ENCODE measurements around the gene MARK2. TPM values are rescaled to one million over a fixed set of nuclear protein-coding genes. Genes with fewer than 3 reads are reported as not detected.

MARK2 gene
- total RNA-seq, 1 experiment from 2014 or later, result 39.8 TPM

- H3K4me2 ChIP-seq (ENCODE audit: low read length), result no peak overlapping the region
- H3K9ac ChIP-seq (ENCODE audit: low read length), result no peak overlapping the region
- ChIA-PET CTCF (no interaction called here), POLR2A (no interaction called here), RAD21 (ENCODE audit: low non-redundant PET in 1 of 2, low total read pairs in 2 of 2, uncharacterized antibody in 2 of 2, unreplicated experiment in 2 of 2) (no interaction called here)
- no peaks in the 10 kb centered on the region for H3K27me3 ChIP-seq (ENCODE audit: insufficient read depth, low read length)
- H3K79me2 ChIP-seq (ENCODE audit: insufficient read depth, low read length), result peaks cover 82% of the 10 kb centered on the region
- no peaks in the 10 kb centered on the region for H3K4me1 ChIP-seq (ENCODE audit: control insufficient read depth in 1 of 2, insufficient read depth in 2 of 2, low read length in 2 of 2)
- intact Hi-C loops (cut with micrococcal nuclease), result no loop called here
- no peak for ATAC-seq
- H3K36me3 ChIP-seq (ENCODE audit: control insufficient read depth in 1 of 2, insufficient read depth in 2 of 2, low read length in 2 of 2), result no peaks in the 10 kb centered on the region; a peak in 1 of 4 replicates
- no peaks in the 10 kb centered on the region for H4K20me1 ChIP-seq (ENCODE audit: insufficient read depth)
- no peak for TF ChIP-seq JUND (IDR thresholded peaks at IDR 0.05)
- no peak for TF ChIP-seq TCF7L2 (IDR thresholded peaks at IDR 0.05; ENCODE audit: borderline replicate concordance, extremely low read depth, insufficient read depth, insufficient read length)
- TF ChIP-seq SP1 (IDR thresholded peaks at IDR 0.05; ENCODE audit: low read depth), result no peak
- no peak for TF ChIP-seq ATF3 (IDR thresholded peaks at IDR 0.05)
- TF ChIP-seq EZH2 (IDR thresholded peaks at IDR 0.05), result no peak
- TF ChIP-seq ZFX (IDR thresholded peaks at IDR 0.05), result no peak
- TF ChIP-seq POLR2AphosphoS5 (IDR thresholded peaks at IDR 0.05; ENCODE audit: low read depth, low read length), result no peak
- TF ChIP-seq ELF1 (IDR thresholded peaks at IDR 0.05; ENCODE audit: borderline replicate concordance, low read depth), result no peak
- no peak for TF ChIP-seq POLR2A (IDR thresholded peaks at IDR 0.05; ENCODE audit: borderline replicate concordance, extremely low read depth, insufficient read depth, insufficient read length)
- TF ChIP-seq RAD21 (IDR thresholded peaks at IDR 0.05; ENCODE audit: low read depth), result no peak
- no peak for TF ChIP-seq FOSL1 (IDR thresholded peaks at IDR 0.05; ENCODE audit: low read depth)
- TF ChIP-seq EGR1 (IDR thresholded peaks at IDR 0.05; ENCODE audit: low read depth), result no peak
- TF ChIP-seq SIN3A (IDR thresholded peaks at IDR 0.05; ENCODE audit: low read depth), result no peak
- no peak for TF ChIP-seq CBX3 (IDR thresholded peaks at IDR 0.05; ENCODE audit: low read depth)
- TF ChIP-seq YY1 (IDR thresholded peaks at IDR 0.05; ENCODE audit: extremely low read depth, insufficient replicate concordance, low read depth, low read length), result no peak
- BruUV-seq (replicated peaks), result no TSS peak
- no peak overlapping the region for H3K4me3 ChIP-seq (replicated peaks in 1 of 2; ENCODE audit: low read depth in 1 of 2, low read length in 2 of 2)
- DNase-seq (ENCODE audit: low read depth, low spot score), result no peak
- H2AFZ ChIP-seq (ENCODE audit: low read depth, low read length, poor library complexity, severe bottlenecking), result no peak overlapping the region
- H3K9me3 ChIP-seq (ENCODE audit: control insufficient read depth in 1 of 2, insufficient read depth in 1 of 2, low read depth in 1 of 2, low read length in 2 of 2), result no peaks in the 10 kb centered on the region
- no peaks in the 10 kb centered on the region for H3K9me2 ChIP-seq (ENCODE audit: insufficient read depth)
- H3K27ac ChIP-seq (ENCODE audit: low read depth, low read length), result no peak overlapping the region
Observed at GRCh38 chr11:63880403-63880790, 41.5 kb downstream of the MARK2 start.
